Right cardiac atrium (tissue), 5 donors: Measurements from ENCODE around the gene MTCH1. TPM values are rescaled to one million over a fixed set of nuclear protein-coding genes. Genes with fewer than 3 reads are reported as not detected.
A peak's percentile ranks its signal among the peaks of the same experiment; 100 is the strongest.

Source experiments
- ATAC-seq, 2 donors: fragments of 200-7000 bp; cut with Tn5 transposase; one replicate each; pipeline versions ENCODE4 v1.8.0 to v1.9.1; 2020; ENCODE audit warnings: moderate library complexity in 2 of 2, mild to moderate bottlenecking in 1 of 2
- DNase-seq, 3 donors: peaks; one replicate each; pipeline ENCODE4 v3.0.0-alpha.2; 2020
- H3K27ac ChIP-seq: one replicate; pipeline ENCODE4 v1.5.1; 2013; ENCODE audit warnings: mild to moderate bottlenecking, low read length, control low read depth, moderate library complexity
- H3K27me3 ChIP-seq: one replicate; pipeline ENCODE4 v1.6.1; 2013; ENCODE audit not compliant: control insufficient read depth, insufficient read depth
- H3K4me1 ChIP-seq: one replicate; pipeline ENCODE4 v1.6.1; 2013; ENCODE audit warnings: low read length; ENCODE audit not compliant: control insufficient read depth, insufficient read depth
- H3K4me3 ChIP-seq: one replicate; pipeline ENCODE4 v1.5.1; 2013; ENCODE audit warnings: low read length, control low read depth
- H3K9me3 ChIP-seq: one replicate; pipeline ENCODE4 v1.6.1; 2013; ENCODE audit warnings: low read length; ENCODE audit not compliant: control insufficient read depth
- WGBS: extraction: QIAGEN DNeasy Blood & Tissue Kit; methylation state at CpG from one replicate; pipeline ENCODE4 v1.1.7; 2013; 5-methylcytosine and 5-hydroxymethylcytosine counted together
- intact Hi-C, 4 donors: fragments of 100-400 bp; cut with DNase I; formaldehyde crosslinking; loops; one replicate each; pipeline versions ENCODE4 v1.11.0 to v1.14.0; 2022 to 2023
- polyA plus RNA-seq: library from polyadenylated mRNA; stranded (reverse); fragments of 200-250 nt; gene quantifications from one replicate; pipeline ENCODE4 v1.2.3, GENCODE V29; 2013
- total RNA-seq, 4 donors: library from RNA; stranded (reverse); fragmentation: NEBNext Ultra II Directional; extraction: Animal tissue kit (Norgen Biotek cat#: 25700); gene quantifications; one replicate each; pipeline ENCODE4 v1.2.1, GENCODE V29; 2021
- donor health status: healthy with polysubstance abuse.
- donor health status: DM: no; HTN: yes; CAD: no.
- donor health status: DM: no; HTN: no; CAD: no.
- donor health status: DM: no; HTN: yes; CAD: no; lungs with severe emphysema.
- donor health status: DM: yes; HTN: yes; CAD: no.

The MTCH1 gene
- total and polyA plus RNA-seq, 5 donors: 198 to 249 (median 225) TPM

GRCh38 chr6:36976931-36977330 is 9.1 kb downstream of the MTCH1 start:
- ATAC-seq (no peak), DNase-seq (no peak)
- H3K27me3 ChIP-seq: no peaks in the 10 kb centered on the region
- H3K4me1 ChIP-seq: peaks cover 22% of the 10 kb centered on the region
- H3K4me3 ChIP-seq: no peak overlapping the region
- 80% methylated on average over 6 of the region's 6 CpGs for WGBS
- H3K9me3 ChIP-seq: no peaks in the 10 kb centered on the region
- intact Hi-C loops: loop anchor here in 2 of 4 donors (5.0 to 10.0 kb wide), 2 partner anchors 72 to 90 kb away; partner anchors contain the start of gene C6orf89 (in 1 of the 2)
- H3K27ac ChIP-seq: no peak overlapping the region

GRCh38 chr6:36976509-36976908 is 9.5 kb downstream of the MTCH1 start:
- Histone ChIP-seq H3K4me3 (no peak overlapping the region), H3K27me3 (no peaks in the 10 kb centered on the region), H3K9me3 (no peaks in the 10 kb centered on the region), H3K27ac (peak overlapping the region; percentile 65), H3K4me1 (peaks cover 22% of the 10 kb centered on the region)
- ATAC-seq: no peak
- intact Hi-C loops: loop anchor here in 2 of 4 donors (5.0 to 10.0 kb wide), 2 partner anchors 72 to 89 kb away; partner anchors contain the start of gene C6orf89 (in 1 of the 2)
- 84% methylated on average over 7 of the region's 7 CpGs for WGBS
- DNase-seq: no peak

- Histone ChIP-seq H3K27ac (peak overlapping the region; percentile 65), H3K4me3 (no peak overlapping the region), H3K4me1 (peaks cover 19% of the 10 kb centered on the region), H3K27me3 (no peaks in the 10 kb centered on the region), H3K9me3 (no peaks in the 10 kb centered on the region)
- intact Hi-C loops: loop anchor here in 2 of 4 donors (5.0 to 10.0 kb wide), 2 partner anchors 71 to 89 kb away; partner anchors contain the start of gene C6orf89 (in 1 of the 2)
- no peak for ATAC-seq
- peak in 1 of 3 donors; percentile 60 for DNase-seq
- 60% methylated on average over 4 of the region's 4 CpGs for WGBS
Observed at GRCh38 chr6:36976007-36976264, 10.1 kb downstream of the MTCH1 start.

- H3K9me3 ChIP-seq: no peaks in the 10 kb centered on the region
- no peaks in the 10 kb centered on the region for H3K27me3 ChIP-seq
- intact Hi-C loops: loop anchor here in 2 of 4 donors (5.0 to 10.0 kb wide), 2 partner anchors 71 to 88 kb away; partner anchors contain the start of gene C6orf89 (in 1 of the 2)
- peak in 2 of 3 donors; percentile 70 to 87 for DNase-seq
- H3K4me1 ChIP-seq: peaks cover 15% of the 10 kb centered on the region
- WGBS: 71% methylated on average over 7 of the region's 7 CpGs
- peak overlapping the region; percentile 65 for H3K27ac ChIP-seq
- peak; percentile 3 to 55 for ATAC-seq
- H3K4me3 ChIP-seq: no peak overlapping the region
Observed at GRCh38 chr6:36975231-36976006, 10.6 kb downstream of the MTCH1 start.

GRCh38 chr6:36973647-36974046 is 12.3 kb downstream of the MTCH1 start:
- WGBS: 74% methylated on average over 4 of the region's 4 CpGs
- Histone ChIP-seq H3K4me3 (no peak overlapping the region), H3K27ac (no peak overlapping the region), H3K9me3 (no peaks in the 10 kb centered on the region), H3K27me3 (no peaks in the 10 kb centered on the region), H3K4me1 (peaks cover 11% of the 10 kb centered on the region)
- intact Hi-C loops: loop anchor here in 1 of 4 donors (10.0 kb wide), 1 partner anchor 69 kb away; no protein-coding TSS in a partner anchor
- DNase-seq (peak in 2 of 3 donors; percentile 74 to 75), ATAC-seq (no peak)

- H3K27ac ChIP-seq: peak overlapping the region; percentile 42
- no peak overlapping the region for H3K4me3 ChIP-seq
- intact Hi-C loops: loop anchor here in 1 of 4 donors (10.0 kb wide), 1 partner anchor 68 kb away; no protein-coding TSS in a partner anchor
- H3K9me3 ChIP-seq: no peaks in the 10 kb centered on the region
- no peak for ATAC-seq
- WGBS: 66% methylated on average over 1 of the region's 1 CpG
- H3K27me3 ChIP-seq: no peaks in the 10 kb centered on the region
- peaks cover 11% of the 10 kb centered on the region for H3K4me1 ChIP-seq
- DNase-seq: peak in 2 of 3 donors; percentile 59 to 81
Observed at GRCh38 chr6:36973190-36973589, 12.8 kb downstream of the MTCH1 start.

GRCh38 chr6:36971921-36972673 is 13.9 kb downstream of the MTCH1 start:
- DNase-seq (no peak), ATAC-seq (no peak)
- intact Hi-C loops: loop anchor here in 1 of 4 donors (10.0 kb wide), 1 partner anchor 67 kb away; no protein-coding TSS in a partner anchor
- H3K27ac ChIP-seq: peak overlapping the region; percentile 14
- no peaks in the 10 kb centered on the region for H3K9me3 ChIP-seq
- 60% methylated on average over 14 of the region's 14 CpGs for WGBS
- H3K27me3 ChIP-seq: no peaks in the 10 kb centered on the region
- H3K4me1 ChIP-seq: peaks cover 11% of the 10 kb centered on the region
- no peak overlapping the region for H3K4me3 ChIP-seq

- Histone ChIP-seq H3K4me3 (no peak overlapping the region), H3K4me1 (peaks cover 9% of the 10 kb centered on the region), H3K27ac (no peak overlapping the region), H3K27me3 (no peaks in the 10 kb centered on the region), H3K9me3 (no peaks in the 10 kb centered on the region)
- ATAC-seq: no peak
- peak in 1 of 3 donors; percentile 53 for DNase-seq
- 68% methylated on average over 17 of the region's 17 CpGs for whole genome bisulfite sequencing
- intact Hi-C loops: loop anchor here in 1 of 4 donors (10.0 kb wide), 1 partner anchor 66 kb away; no protein-coding TSS in a partner anchor
Observed at GRCh38 chr6:36970892-36971842, 14.8 kb downstream of the MTCH1 start.

- Histone ChIP-seq H3K4me1 (peaks cover 4% of the 10 kb centered on the region), H3K27me3 (no peaks in the 10 kb centered on the region), H3K9me3 (no peaks in the 10 kb centered on the region), H3K4me3 (no peak overlapping the region), H3K27ac (no peak overlapping the region)
- ATAC-seq (peak; percentile 1 to 3), DNase-seq (peak in 1 of 3 donors; percentile 55)
- intact Hi-C loops: loop anchor here in 1 of 4 donors (10.0 kb wide), 1 partner anchor 65 kb away; no protein-coding TSS in a partner anchor
- WGBS: 82% methylated on average over 17 of the region's 17 CpGs
Observed at GRCh38 chr6:36969988-36970891, 15.8 kb downstream of the MTCH1 start.
